ENCODE measurements around the gene ALAS1.
"Not testable (repeated sequence)": the region's sequence is repeated elsewhere in the genome, so short reads cannot be mapped to it uniquely, and the experiment has no call there.

The ALAS1 gene

GRCh38 chr3:52197842-52198625, at the start of gene ALAS1:
ALAS1 (plus strand) TSS chr3:52198160; CDS start chr3:52199242, 1,082 bp downstream.
- DNase-seq (ENCODE audit: low read depth in 3 of 3), result peak; percentile 86 to 93 (median 89)

GRCh38 chr3:52149021-52149420, 48.9 kb upstream of the ALAS1 start:
- no peak for DNase-seq (ENCODE audit: low read depth in 3 of 3)

DNA sequence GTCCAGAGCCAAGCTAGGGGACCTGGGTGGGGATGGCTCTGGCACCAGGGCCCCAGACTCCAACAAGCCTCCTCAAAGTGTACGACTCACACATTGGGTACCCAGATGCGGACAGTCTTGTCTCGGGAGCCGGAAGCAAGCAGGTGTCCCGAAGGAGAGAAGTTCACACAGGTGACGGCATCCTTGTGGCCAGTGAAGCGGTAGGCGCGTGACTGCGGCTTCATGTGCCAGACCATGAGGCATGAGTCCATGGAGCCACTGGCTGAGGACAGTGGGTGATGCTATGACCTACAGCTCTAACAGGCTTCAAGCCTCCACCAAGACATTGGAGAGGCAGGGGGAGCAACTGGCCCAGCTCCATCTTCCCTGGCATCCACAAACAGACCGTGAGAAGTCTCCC, 48.2 kb upstream of the ALAS1 start:
- no peak for DNase-seq (ENCODE audit: low read depth in 3 of 3)

DNA sequence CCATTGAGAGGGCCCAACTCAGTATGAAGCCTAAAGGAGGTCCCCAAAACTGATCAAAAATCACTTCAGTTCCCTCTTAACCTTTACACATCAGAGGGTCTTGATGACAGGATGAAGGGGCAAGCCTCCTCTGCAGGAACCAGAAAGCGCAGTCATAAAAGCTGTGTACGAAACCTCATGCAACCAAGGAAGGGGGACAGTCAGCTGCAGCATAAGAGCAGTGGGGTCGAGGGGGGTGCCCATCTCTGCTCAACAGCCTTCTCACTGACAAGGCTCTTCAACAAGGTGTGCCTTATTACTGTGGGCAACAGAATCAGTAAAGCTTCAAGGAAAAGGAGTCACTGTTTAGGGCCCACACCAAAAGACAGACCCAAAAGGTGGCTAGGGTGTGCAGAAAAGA, 47.6 kb upstream of the ALAS1 start:
- DNase-seq (ENCODE audit: low read depth in 3 of 3), result no peak

GRCh38 chr3:52150860-52151259, 47.1 kb upstream of the ALAS1 start:
- DNase-seq (ENCODE audit: low read depth in 3 of 3), result no peak

- DNase-seq (ENCODE audit: low read depth in 3 of 3), result not testable (repeated sequence)
These were observed 46.0 kb upstream of the ALAS1 start for GRCh38 chr3:52151991-52152390.

GRCh38 chr3:52153389-52154096, 44.4 kb upstream of the ALAS1 start:
- DNase-seq (ENCODE audit: low read depth in 3 of 3), result peak in 1 of 3 experiments; percentile 11

DNA sequence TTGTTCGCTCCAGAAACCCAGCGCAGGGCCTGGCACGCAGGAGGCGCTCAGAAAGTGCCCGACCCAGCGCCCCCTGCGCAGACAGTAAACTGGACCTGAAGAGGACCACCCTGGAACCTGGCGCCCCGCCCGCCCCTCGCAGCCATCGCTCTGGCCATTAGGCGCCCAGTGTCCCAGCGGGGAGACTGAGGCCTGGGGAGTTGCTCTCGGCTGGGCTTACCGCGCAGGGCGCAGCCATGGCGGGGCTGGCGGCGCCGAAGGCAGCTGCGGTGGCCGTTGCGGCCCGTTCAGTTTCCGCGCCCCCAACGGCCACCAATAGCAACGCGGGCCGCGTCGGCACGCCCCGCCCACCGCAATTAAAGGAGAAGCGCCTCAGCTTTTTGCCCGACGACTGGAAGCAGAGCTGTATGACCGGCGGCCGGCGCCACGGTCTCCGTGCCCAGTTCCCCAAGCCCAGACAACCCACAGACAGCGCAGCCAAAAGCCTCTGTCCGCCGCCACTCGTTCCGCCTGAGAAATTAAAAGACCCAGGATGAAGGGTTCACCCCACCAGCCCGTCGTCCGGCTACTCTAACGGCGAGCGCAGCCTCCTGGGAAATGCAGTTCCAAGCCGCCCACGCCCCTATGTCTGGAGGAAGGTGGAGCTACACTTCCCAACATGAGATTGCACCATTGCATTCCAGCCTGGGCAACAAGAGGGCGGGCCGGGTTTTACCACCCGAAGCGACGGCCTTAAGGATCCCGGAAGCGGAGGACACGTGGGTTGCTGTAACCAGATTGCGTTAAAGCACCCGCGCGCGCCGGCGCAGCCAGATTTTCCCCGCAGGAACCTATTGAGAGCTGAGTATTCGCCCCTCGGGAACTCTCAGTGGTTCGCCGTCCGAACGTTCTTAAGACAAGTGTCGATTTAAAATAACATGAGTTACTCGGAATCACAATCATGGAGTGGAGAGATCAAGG, 43.5 kb upstream of the ALAS1 start, which contains the start of gene POC1A:
TSS of gene POC1A (minus strand) at position 289 of the 960 bp plus-strand sequence. CDS start at position 238, 51 bp downstream.
- peak; percentile 79 to 92 (median 82) for DNase-seq (ENCODE audit: low read depth in 3 of 3)

DNA sequence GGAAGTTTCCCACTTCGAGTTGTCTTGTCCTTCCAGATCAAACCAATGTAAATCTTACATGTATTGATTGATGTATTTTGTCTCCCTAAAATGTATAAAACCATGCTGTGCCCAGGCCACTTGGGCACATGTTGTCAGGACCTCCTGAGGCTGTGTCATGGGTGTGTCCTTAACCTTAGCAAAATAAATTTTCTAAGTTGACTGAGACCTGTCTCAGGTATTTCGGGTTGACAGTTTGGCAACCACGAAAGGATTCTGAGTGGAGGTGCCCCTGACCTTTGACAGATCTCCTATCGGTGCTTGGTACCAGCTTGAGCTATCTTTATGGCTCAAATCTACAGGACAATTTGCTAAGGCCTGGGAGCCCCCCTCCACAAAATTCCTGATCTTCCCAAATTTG, 42.0 kb upstream of the ALAS1 start:
- no peak for DNase-seq (ENCODE audit: low read depth in 3 of 3)

GRCh38 chr3:52159503-52159902, 38.5 kb upstream of the ALAS1 start:
- no peak for DNase-seq (ENCODE audit: low read depth in 3 of 3)

- DNase-seq (ENCODE audit: low read depth in 3 of 3), result no peak
These were observed 35.6 kb upstream of the ALAS1 start for GRCh38 chr3:52162250-52162872.

DNA sequence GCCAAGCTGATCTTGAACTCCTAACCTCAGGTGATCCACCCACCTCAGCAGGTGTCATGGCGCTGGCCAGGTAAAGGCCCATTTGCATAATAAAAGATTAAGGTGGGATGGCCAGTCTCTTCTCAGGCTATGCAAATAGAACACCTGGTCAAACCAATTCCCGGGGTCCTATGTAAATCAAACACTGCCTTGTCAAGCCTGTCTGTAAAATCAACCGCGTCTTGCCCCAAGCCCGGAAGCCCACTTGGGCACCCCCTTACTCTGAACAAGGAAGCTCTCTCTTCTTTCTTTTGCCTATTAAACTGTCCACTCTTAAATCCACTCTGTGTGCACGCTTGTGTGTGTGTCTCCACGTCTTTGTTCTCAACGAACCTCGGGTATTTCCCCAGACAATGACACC, 30.7 kb upstream of the ALAS1 start:
- DNase-seq (ENCODE audit: low read depth in 3 of 3), result no peak

DNA sequence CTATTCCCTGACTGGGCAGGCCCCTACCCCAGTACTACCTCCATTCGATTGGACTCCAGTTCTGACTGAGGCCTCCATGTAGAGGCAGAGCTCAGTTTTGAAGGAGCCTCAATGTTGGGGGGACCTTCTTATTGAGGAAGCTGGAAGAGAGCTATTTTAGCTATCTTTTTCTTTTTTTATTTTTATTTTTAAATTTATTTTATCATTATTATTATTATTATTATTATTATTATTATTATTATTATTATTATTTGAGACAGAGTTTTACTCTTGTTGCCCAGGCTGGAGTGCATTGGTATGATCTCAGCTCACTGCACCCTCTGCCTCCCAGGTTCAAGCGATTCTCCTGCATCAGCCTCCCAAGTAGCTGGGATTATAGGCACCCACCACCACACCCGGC, 27.7 kb upstream of the ALAS1 start:
- not testable (repeated sequence) for DNase-seq (ENCODE audit: low read depth in 3 of 3)

DNA sequence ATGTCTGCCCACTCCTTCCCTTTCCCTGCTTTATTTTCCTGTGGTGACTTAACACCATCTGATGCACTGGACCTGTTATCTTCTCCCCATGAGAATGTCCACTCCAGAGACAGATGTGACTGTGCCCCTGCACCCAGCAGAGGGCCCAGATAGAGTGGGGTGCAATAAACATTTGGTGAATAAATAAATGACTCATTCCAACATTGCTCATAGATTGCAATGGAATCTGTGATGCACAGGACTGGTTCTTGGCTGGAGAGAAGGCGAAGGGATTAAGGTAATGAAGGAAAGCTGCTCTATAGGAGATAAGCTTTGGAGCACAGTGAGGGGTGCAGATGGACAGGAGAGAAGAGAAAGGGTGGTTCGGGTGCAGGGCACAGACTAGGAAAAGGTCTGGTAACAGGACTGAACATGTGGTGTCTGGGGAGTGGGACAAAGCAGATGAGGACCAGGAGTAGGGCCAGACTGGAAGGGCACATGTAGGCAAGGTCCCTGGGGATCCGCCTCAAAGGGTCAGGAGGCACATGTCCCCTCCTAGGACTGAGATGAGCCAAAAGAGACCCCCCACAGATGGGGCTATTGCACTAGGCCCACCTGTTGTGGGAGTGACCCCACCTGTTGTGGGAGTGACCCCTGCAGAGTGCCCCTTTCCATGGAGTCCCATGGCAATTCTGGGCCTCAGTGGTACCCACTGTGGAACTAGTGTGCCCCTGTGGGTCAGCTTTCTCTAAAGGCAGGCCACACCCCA, 26.3 kb upstream of the ALAS1 start:
- DNase-seq (ENCODE audit: low read depth in 3 of 3), result no peak

- no peak for DNase-seq (ENCODE audit: low read depth in 3 of 3)
These were observed 25.6 kb upstream of the ALAS1 start for GRCh38 chr3:52172262-52172757.

GRCh38 chr3:52173101-52173500, 24.9 kb upstream of the ALAS1 start:
- no peak for DNase-seq (ENCODE audit: low read depth in 3 of 3)

DNA sequence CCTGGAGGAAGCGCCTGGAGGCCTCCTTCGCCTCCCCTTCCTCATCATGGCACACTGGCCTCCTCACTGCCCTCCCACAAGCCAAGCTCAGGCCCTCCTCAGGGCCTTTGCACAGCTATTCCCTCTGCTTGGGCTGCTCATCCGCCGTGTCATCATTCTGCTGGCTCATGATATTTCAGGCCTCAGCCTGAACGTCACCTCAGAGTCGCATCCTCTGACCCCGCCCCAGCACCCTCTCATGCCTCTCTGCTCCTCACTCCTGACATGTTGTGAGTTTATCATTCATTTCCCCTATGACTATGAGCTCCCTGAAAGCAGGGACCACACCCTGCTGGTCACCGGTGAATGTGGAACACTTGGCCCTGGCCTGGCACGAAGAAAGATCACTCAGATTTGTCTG, 23.1 kb upstream of the ALAS1 start:
- no peak for DNase-seq (ENCODE audit: low read depth in 3 of 3)

GRCh38 chr3:52175416-52176179, 22.4 kb upstream of the ALAS1 start:
- no peak for DNase-seq (ENCODE audit: low read depth in 3 of 3)

- DNase-seq (ENCODE audit: low read depth in 3 of 3), result no peak
These were observed 21.7 kb upstream of the ALAS1 start for GRCh38 chr3:52176180-52176752.
